Measurements from ENCODE around the gene MAP3K3.

MAP3K3 gene

DNA sequence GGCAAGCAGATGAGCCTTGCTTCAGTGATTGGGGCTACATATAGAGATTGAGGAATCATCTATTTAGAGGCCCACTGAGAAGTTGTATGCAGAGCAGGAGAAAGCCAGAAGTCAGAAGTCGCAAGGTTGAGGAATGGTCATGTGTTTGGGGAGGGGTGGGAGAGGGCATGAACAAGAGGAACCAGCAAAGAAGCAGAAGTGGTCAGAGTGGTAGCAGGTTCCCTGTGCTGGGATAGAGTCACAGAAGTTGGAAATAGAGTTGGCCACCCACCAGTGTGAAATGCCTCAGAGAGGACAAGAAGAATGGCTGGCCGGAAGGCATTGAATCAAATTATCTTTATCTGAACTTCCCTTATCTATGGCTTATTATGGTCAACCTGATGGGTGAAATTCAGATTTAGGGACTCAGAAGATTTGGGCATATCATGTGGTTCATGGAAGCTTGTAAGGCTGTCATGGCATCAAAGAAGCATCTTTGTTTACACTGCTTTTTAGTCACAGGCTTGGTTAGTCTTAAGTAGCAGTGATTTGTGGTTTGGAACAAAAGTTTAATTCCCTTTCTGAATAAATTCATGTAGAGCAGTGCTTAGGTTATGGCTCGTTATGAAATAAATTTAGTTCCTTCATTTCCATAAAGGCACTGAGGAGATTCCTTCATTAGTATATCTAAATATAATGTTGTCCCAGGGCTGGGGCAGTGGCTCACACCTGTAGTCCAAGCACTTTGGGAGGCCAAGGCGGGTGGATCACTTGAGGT is 19.7 kb downstream of the MAP3K3 start:
- no peak overlapping the region for H3K27ac ChIP-seq (ENCODE audit: low read depth, low read length)
- no peak overlapping the region for H2BK120ac ChIP-seq (ENCODE audit: low read depth, low read length)
- no peaks in the 10 kb centered on the region for H3K79me1 ChIP-seq (ENCODE audit: low read length)
- DNase-seq, result peak; percentile 23
- no peak overlapping the region for H3K9ac ChIP-seq (ENCODE audit: low read length)
- H3K79me2 ChIP-seq (ENCODE audit: control insufficient read depth, insufficient read depth, low read length), result no peaks in the 10 kb centered on the region
- no peak overlapping the region for H3K4me3 ChIP-seq (ENCODE audit: low read length)
- H3K4ac ChIP-seq (ENCODE audit: low read depth, low read length), result no peak overlapping the region
- no peak overlapping the region for H4K5ac ChIP-seq (ENCODE audit: low read length)
- H3K23ac ChIP-seq (ENCODE audit: low read length), result no peak overlapping the region
- H2BK15ac ChIP-seq (replicated peaks; ENCODE audit: low read depth), result no peak overlapping the region
- peak overlapping the region; percentile 5 for H3K56ac ChIP-seq (ENCODE audit: low read length)
- H3K4me1 ChIP-seq (ENCODE audit: control insufficient read depth, low read depth, low read length), result peaks cover 2% of the 10 kb centered on the region
- H3K18ac ChIP-seq (ENCODE audit: low read length), result no peak overlapping the region
- H2BK5ac ChIP-seq (ENCODE audit: low read length), result no peak overlapping the region
- H3K36me3 ChIP-seq (ENCODE audit: control insufficient read depth, insufficient read depth, low read length), result peaks cover 2% of the 10 kb centered on the region
- H3K4me2 ChIP-seq (ENCODE audit: low read length), result no peak overlapping the region
- no peak overlapping the region for H2AK5ac ChIP-seq (ENCODE audit: low read length)
- no peak overlapping the region for H4K8ac ChIP-seq (ENCODE audit: low read depth, low read length)
- WGBS (ENCODE audit: extremely low coverage, insufficient coverage, low lambda C conversion rate), result no CpG with 5 or more reads among the region's 4 CpGs
- H3K27me3 ChIP-seq (ENCODE audit: insufficient read depth, low read length, poor library complexity), result no peaks in the 10 kb centered on the region

- DNase-seq, result no peak
- Histone ChIP-seq H3K27me3 (ENCODE audit: insufficient read depth, low read length, poor library complexity) (no peaks in the 10 kb centered on the region), H3K79me2 (ENCODE audit: control insufficient read depth, insufficient read depth, low read length) (no peaks in the 10 kb centered on the region), H2AK5ac (ENCODE audit: low read length) (no peak overlapping the region), H3K9ac (ENCODE audit: low read length) (no peak overlapping the region), H4K8ac (ENCODE audit: low read depth, low read length) (no peak overlapping the region), H3K18ac (ENCODE audit: low read length) (no peak overlapping the region), H3K36me3 (ENCODE audit: control insufficient read depth, insufficient read depth, low read length) (no peaks in the 10 kb centered on the region), H3K4ac (ENCODE audit: low read depth, low read length) (no peak overlapping the region), H3K4me2 (ENCODE audit: low read length) (no peak overlapping the region), H3K79me1 (ENCODE audit: low read length) (no peaks in the 10 kb centered on the region), H4K5ac (ENCODE audit: low read length) (no peak overlapping the region), H2BK15ac (replicated peaks; ENCODE audit: low read depth) (no peak overlapping the region), H3K4me1 (ENCODE audit: control insufficient read depth, low read depth, low read length) (peaks cover 7% of the 10 kb centered on the region), H2BK120ac (ENCODE audit: low read depth, low read length) (no peak overlapping the region), H3K4me3 (ENCODE audit: low read length) (no peak overlapping the region), H3K27ac (ENCODE audit: low read depth, low read length) (no peak overlapping the region), H3K56ac (ENCODE audit: low read length) (no peak overlapping the region), H2BK5ac (ENCODE audit: low read length) (no peak overlapping the region), H3K23ac (ENCODE audit: low read length) (no peak overlapping the region)
- WGBS (ENCODE audit: extremely low coverage, insufficient coverage, low lambda C conversion rate), result no CpG with 5 or more reads among the region's 7 CpGs
Measured at GRCh38 chr17:63644846-63645245, 22.6 kb downstream of the MAP3K3 start.

GRCh38 chr17:63645775-63646487 is 23.7 kb downstream of the MAP3K3 start:
- H2AK5ac ChIP-seq (ENCODE audit: low read length), result no peak overlapping the region
- no peak overlapping the region for H3K4me3 ChIP-seq (ENCODE audit: low read length)
- H3K4me1 ChIP-seq (ENCODE audit: control insufficient read depth, low read depth, low read length), result peaks cover 7% of the 10 kb centered on the region
- no CpG with 5 or more reads among the region's 5 CpGs for WGBS (ENCODE audit: extremely low coverage, insufficient coverage, low lambda C conversion rate)
- no peak overlapping the region for H2BK120ac ChIP-seq (ENCODE audit: low read depth, low read length)
- H4K5ac ChIP-seq (ENCODE audit: low read length), result no peak overlapping the region
- no peak overlapping the region for H3K18ac ChIP-seq (ENCODE audit: low read length)
- H4K8ac ChIP-seq (ENCODE audit: low read depth, low read length), result no peak overlapping the region
- H3K4me2 ChIP-seq (ENCODE audit: low read length), result no peak overlapping the region
- DNase-seq, result peak; percentile 42
- H3K56ac ChIP-seq (ENCODE audit: low read length), result no peak overlapping the region
- no peaks in the 10 kb centered on the region for H3K79me1 ChIP-seq (ENCODE audit: low read length)
- no peak overlapping the region for H2BK5ac ChIP-seq (ENCODE audit: low read length)
- no peak overlapping the region for H2BK15ac ChIP-seq (replicated peaks; ENCODE audit: low read depth)
- no peak overlapping the region for H3K4ac ChIP-seq (ENCODE audit: low read depth, low read length)
- no peak overlapping the region for H3K23ac ChIP-seq (ENCODE audit: low read length)
- H3K27me3 ChIP-seq (ENCODE audit: insufficient read depth, low read length, poor library complexity), result no peaks in the 10 kb centered on the region
- H3K36me3 ChIP-seq (ENCODE audit: control insufficient read depth, insufficient read depth, low read length), result no peaks in the 10 kb centered on the region
- H3K27ac ChIP-seq (ENCODE audit: low read depth, low read length), result no peak overlapping the region
- no peak overlapping the region for H3K9ac ChIP-seq (ENCODE audit: low read length)
- no peaks in the 10 kb centered on the region for H3K79me2 ChIP-seq (ENCODE audit: control insufficient read depth, insufficient read depth, low read length)

GRCh38 chr17:63646488-63646806 is 24.2 kb downstream of the MAP3K3 start:
- Histone ChIP-seq H3K18ac (ENCODE audit: low read length) (no peak overlapping the region), H3K4me3 (ENCODE audit: low read length) (no peak overlapping the region), H3K79me2 (ENCODE audit: control insufficient read depth, insufficient read depth, low read length) (no peaks in the 10 kb centered on the region), H2AK5ac (ENCODE audit: low read length) (no peak overlapping the region), H3K36me3 (ENCODE audit: control insufficient read depth, insufficient read depth, low read length) (no peaks in the 10 kb centered on the region), H2BK120ac (ENCODE audit: low read depth, low read length) (no peak overlapping the region), H3K23ac (ENCODE audit: low read length) (no peak overlapping the region), H2BK5ac (ENCODE audit: low read length) (no peak overlapping the region), H2BK15ac (replicated peaks; ENCODE audit: low read depth) (no peak overlapping the region), H4K5ac (ENCODE audit: low read length) (no peak overlapping the region), H3K79me1 (ENCODE audit: low read length) (no peaks in the 10 kb centered on the region), H3K4me2 (ENCODE audit: low read length) (no peak overlapping the region), H3K56ac (ENCODE audit: low read length) (no peak overlapping the region), H3K9ac (ENCODE audit: low read length) (no peak overlapping the region), H4K8ac (ENCODE audit: low read depth, low read length) (no peak overlapping the region), H3K4ac (ENCODE audit: low read depth, low read length) (no peak overlapping the region), H3K4me1 (ENCODE audit: control insufficient read depth, low read depth, low read length) (peaks cover 7% of the 10 kb centered on the region), H3K27me3 (ENCODE audit: insufficient read depth, low read length, poor library complexity) (no peaks in the 10 kb centered on the region), H3K27ac (ENCODE audit: low read depth, low read length) (no peak overlapping the region)
- no CpG with 5 or more reads among the region's 1 CpG for WGBS (ENCODE audit: extremely low coverage, insufficient coverage, low lambda C conversion rate)
- DNase-seq, result no peak

GRCh38 chr17:63647065-63647725 is 25.0 kb downstream of the MAP3K3 start:
- H2BK120ac ChIP-seq (ENCODE audit: low read depth, low read length), result no peak overlapping the region
- peak; percentile 42 for DNase-seq
- H3K4me1 ChIP-seq (ENCODE audit: control insufficient read depth, low read depth, low read length), result peaks cover 7% of the 10 kb centered on the region
- H3K56ac ChIP-seq (ENCODE audit: low read length), result peak overlapping the region; percentile 28
- no CpG with 5 or more reads among the region's 4 CpGs for WGBS (ENCODE audit: extremely low coverage, insufficient coverage, low lambda C conversion rate)
- H3K4ac ChIP-seq (ENCODE audit: low read depth, low read length), result no peak overlapping the region
- no peak overlapping the region for H3K18ac ChIP-seq (ENCODE audit: low read length)
- H3K9ac ChIP-seq (ENCODE audit: low read length), result peak overlapping the region; percentile 10
- H3K27me3 ChIP-seq (ENCODE audit: insufficient read depth, low read length, poor library complexity), result no peaks in the 10 kb centered on the region
- no peaks in the 10 kb centered on the region for H3K36me3 ChIP-seq (ENCODE audit: control insufficient read depth, insufficient read depth, low read length)
- H3K4me3 ChIP-seq (ENCODE audit: low read length), result no peak overlapping the region
- H3K4me2 ChIP-seq (ENCODE audit: low read length), result no peak overlapping the region
- H3K79me1 ChIP-seq (ENCODE audit: low read length), result no peaks in the 10 kb centered on the region
- no peak overlapping the region for H2BK15ac ChIP-seq (replicated peaks; ENCODE audit: low read depth)
- no peaks in the 10 kb centered on the region for H3K79me2 ChIP-seq (ENCODE audit: control insufficient read depth, insufficient read depth, low read length)
- no peak overlapping the region for H2AK5ac ChIP-seq (ENCODE audit: low read length)
- no peak overlapping the region for H4K8ac ChIP-seq (ENCODE audit: low read depth, low read length)
- no peak overlapping the region for H3K23ac ChIP-seq (ENCODE audit: low read length)
- H3K27ac ChIP-seq (ENCODE audit: low read depth, low read length), result peak overlapping the region; percentile 58
- no peak overlapping the region for H4K5ac ChIP-seq (ENCODE audit: low read length)
- H2BK5ac ChIP-seq (ENCODE audit: low read length), result no peak overlapping the region

Measured in mesendoderm (in vitro differentiated cells).